Vagina (tissue), 2 donors: ENCODE data around the gene DNM2. TPM values are rescaled to one million over a fixed set of nuclear protein-coding genes. Genes with fewer than 3 reads are reported as not detected.

Experiments
- DNase-seq, 2 donors: peaks; one replicate each; pipeline ENCODE4 v3.0.0-alpha.2; 2017; ENCODE audit errors: extremely low spot score in 2 of 2
- H3K27ac ChIP-seq: fragments of 200-600 bp; sonication (generic); one replicate; pipeline ENCODE4 v1.5.1; 2019
- H3K27me3 ChIP-seq: fragments of 200-600 bp; sonication (generic); one replicate; pipeline ENCODE4 v1.5.1; 2019
- H3K36me3 ChIP-seq, 2 donors: fragments of 200-600 bp; sonication (generic); one replicate each; pipeline ENCODE4 v1.5.1; 2017 to 2019
- H3K4me1 ChIP-seq: fragments of 200-600 bp; sonication (generic); one replicate; pipeline ENCODE4 v1.5.1; 2019
- H3K4me3 ChIP-seq, 2 donors: fragments of 200-600 bp; sonication (generic); 1 replicate in 1 of 2; 2 replicates in 1 of 2; pipeline ENCODE4 v1.5.1; 2016 to 2019
- H3K9me3 ChIP-seq: fragments of 200-600 bp; sonication (generic); one replicate; pipeline ENCODE4 v1.5.1; 2019
- POLR2A ChIP-seq, 2 donors: fragments of 450-650 bp; IDR thresholded peaks; one replicate each; pipeline ENCODE4 v1.6.1; 2017; ENCODE audit warnings: antibody characterized with exemption in 2 of 2, mild to moderate bottlenecking in 2 of 2, moderate library complexity in 2 of 2
- POLR2AphosphoS5 ChIP-seq, 2 donors: sonication (generic); formaldehyde crosslinking; IDR thresholded peaks; one replicate each; pipeline ENCODE4 v1.9.0; 2017; ENCODE audit warnings: antibody characterized with exemption in 2 of 2, mild to moderate bottlenecking in 2 of 2, low read depth in 1 of 2; ENCODE audit not compliant: insufficient read depth in 1 of 2
- intact Hi-C: fragments of 100-400 bp; cut with DNase I; formaldehyde crosslinking; loops from one replicate; pipeline ENCODE4 v1.15.1; 2023
- total RNA-seq: library from RNA; depleted of rRNA; stranded (reverse); fragments of >200 nt; gene quantifications from one replicate; pipeline ENCODE4 v1.2.3, GENCODE V29; 2016
- TF ChIP-seq, protein P1 (sequence below), 3 experiments: fragments of 450-650 bp in 2 of 3; fragments of 200-600 bp in 1 of 3; sonication (generic) in 1 of 3; IDR thresholded peaks; one replicate each; pipeline ENCODE4 v1.5.1; 2017 to 2019; ENCODE audit warnings: antibody characterized with exemption in 3 of 3, mild to moderate bottlenecking in 2 of 3, moderate library complexity in 2 of 3

The DNM2 gene
- total RNA-seq, 1 donor from 2014 or later = 128 TPM

DNA sequence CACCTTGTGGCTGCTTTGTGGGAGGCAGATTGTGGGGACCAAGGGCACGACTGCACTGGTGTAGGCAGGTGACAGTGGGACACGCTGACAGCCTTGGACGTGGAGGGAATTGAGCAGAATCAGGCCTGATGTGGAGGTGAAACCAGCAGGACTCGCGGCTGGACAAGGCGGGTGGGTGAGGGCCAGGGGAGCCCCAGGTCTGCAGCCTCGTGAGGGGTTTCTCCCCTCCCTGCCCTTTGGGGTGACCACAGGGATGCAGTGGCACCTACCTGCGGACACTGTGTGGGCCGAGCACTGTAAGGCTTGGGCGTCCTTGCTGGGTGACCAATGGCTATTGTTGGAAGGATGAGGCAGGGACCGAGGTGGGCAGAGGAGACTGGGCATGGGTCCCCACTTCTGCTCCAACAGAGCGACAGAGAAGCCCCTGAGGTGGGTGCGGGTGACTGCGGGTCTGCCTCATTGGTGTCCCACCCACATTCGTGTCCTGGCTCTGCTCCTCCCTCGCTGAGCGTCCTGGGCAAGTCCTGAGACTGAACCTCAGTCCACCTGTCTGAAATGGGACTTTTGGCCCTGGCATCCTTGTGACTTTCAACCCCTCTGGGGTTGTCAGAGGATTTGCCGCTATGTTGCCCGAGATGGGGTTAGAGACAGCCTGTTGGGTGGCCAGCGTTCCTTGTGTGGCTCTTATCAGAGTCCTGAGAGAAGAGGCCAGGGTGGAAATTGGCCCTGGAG lies 30.5 kb downstream of the DNM2 start:
- Histone ChIP-seq H3K4me1 (peaks cover 67% of the 10 kb centered on the region), H3K4me3 (no peak overlapping the region), H3K9me3 (no peaks in the 10 kb centered on the region), H3K27ac (peak overlapping the region; percentile 24), H3K36me3 (no peaks in the 10 kb centered on the region), H3K27me3 (no peaks in the 10 kb centered on the region)
- intact Hi-C loops = no loop called here
- no peak for DNase-seq
- TF ChIP-seq, protein P1, sequence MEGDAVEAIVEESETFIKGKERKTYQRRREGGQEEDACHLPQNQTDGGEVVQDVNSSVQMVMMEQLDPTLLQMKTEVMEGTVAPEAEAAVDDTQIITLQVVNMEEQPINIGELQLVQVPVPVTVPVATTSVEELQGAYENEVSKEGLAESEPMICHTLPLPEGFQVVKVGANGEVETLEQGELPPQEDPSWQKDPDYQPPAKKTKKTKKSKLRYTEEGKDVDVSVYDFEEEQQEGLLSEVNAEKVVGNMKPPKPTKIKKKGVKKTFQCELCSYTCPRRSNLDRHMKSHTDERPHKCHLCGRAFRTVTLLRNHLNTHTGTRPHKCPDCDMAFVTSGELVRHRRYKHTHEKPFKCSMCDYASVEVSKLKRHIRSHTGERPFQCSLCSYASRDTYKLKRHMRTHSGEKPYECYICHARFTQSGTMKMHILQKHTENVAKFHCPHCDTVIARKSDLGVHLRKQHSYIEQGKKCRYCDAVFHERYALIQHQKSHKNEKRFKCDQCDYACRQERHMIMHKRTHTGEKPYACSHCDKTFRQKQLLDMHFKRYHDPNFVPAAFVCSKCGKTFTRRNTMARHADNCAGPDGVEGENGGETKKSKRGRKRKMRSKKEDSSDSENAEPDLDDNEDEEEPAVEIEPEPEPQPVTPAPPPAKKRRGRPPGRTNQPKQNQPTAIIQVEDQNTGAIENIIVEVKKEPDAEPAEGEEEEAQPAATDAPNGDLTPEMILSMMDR (IDR thresholded peaks at IDR 0.05) = no peak
- TF ChIP-seq POLR2A (IDR thresholded peaks at IDR 0.05) = no peak

DNA sequence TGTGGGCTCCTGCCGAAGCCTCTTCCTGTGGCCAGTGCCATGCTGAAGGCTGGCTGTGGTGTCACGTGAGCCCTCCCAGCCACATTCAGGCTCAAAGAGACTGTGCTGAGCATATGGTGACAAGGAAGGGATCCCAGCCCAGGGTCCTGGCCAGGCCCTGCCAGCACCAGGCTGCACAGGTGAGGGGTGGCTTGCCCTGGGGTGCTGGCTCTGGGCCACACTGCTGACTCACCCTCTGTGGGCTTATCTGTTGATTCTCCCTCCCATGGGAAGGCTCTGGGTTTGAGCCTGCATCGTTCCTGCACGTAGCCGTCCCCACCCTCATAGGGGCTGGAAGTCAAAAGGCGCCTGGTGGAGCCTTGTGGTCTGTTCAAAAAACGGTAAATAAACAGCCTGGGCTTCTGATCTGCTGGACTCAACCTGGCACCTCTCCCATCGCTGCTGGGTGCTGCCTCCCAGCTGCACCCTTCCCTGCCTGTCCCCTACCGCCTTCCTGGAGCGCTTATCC lies 31.1 kb downstream of the DNM2 start:
- Histone ChIP-seq H3K36me3 (no peaks in the 10 kb centered on the region), H3K27me3 (no peaks in the 10 kb centered on the region), H3K27ac (peak overlapping the region; percentile 24), H3K9me3 (no peaks in the 10 kb centered on the region), H3K4me3 (no peak overlapping the region), H3K4me1 (peaks cover 60% of the 10 kb centered on the region)
- TF ChIP-seq, protein P1 (IDR thresholded peaks at IDR 0.05) = no peak
- TF ChIP-seq POLR2A (IDR thresholded peaks at IDR 0.05) (no peak), POLR2AphosphoS5 (IDR thresholded peaks at IDR 0.05; ENCODE audit: insufficient read depth in 1 of 2, low read depth in 1 of 2) (no peak)
- intact Hi-C loops = no loop called here
- DNase-seq = no peak

DNA sequence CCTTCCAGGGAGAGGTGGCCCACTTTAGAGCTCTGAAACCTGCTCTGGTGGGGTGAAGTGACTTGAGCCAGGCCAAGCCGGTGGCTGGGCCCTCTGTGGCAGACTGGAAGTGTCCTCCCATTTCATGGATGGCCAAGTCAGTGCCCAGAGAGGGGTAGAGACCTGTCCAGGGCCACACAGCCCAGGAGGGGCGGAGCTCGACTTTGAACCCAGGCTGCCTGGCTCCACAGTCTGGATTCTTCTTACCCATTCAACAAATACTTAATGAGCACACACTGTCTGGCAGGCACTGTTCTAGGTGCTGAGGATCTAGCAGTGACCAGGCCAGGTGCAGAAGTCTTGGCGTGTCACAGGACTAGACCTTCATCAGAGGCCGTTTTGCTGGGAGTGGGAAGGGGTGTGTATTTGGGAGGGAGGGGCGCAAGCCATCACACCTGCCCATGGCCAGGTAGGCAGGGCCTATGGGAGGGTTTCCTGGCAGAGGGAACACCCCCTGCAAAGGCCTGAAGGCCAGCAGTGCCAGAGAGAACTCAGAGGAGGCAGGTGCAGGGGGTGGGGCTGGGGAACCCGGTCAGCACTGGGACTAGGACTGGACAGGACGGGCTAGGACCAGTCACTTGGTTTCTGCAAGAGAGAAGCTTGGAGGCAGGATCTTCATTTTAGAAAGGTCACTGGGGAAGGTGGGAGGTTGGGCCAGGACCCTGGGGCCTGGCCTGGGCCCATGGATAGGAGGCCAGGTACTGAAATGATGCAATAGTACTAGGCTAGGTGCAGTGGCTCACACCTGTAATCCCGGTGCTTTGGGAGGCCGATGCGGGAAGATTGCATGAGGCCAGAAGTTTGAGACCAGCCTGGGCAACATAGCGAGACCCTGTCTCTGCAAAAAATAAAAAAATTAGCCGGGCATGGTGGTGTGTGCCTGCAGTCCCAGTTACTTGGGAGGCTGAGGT lies 31.8 kb downstream of the DNM2 start:
- Histone ChIP-seq H3K4me1 (peaks cover 53% of the 10 kb centered on the region), H3K4me3 (no peak overlapping the region), H3K36me3 (no peaks in the 10 kb centered on the region), H3K9me3 (no peaks in the 10 kb centered on the region), H3K27ac (peak overlapping the region; percentile 24), H3K27me3 (no peaks in the 10 kb centered on the region)
- DNase-seq = no peak
- intact Hi-C loops = no loop called here
- TF ChIP-seq POLR2A (IDR thresholded peaks at IDR 0.05) (no peak), POLR2AphosphoS5 (IDR thresholded peaks at IDR 0.05; ENCODE audit: insufficient read depth in 1 of 2, low read depth in 1 of 2) (no peak)
- TF ChIP-seq, protein P1 (IDR thresholded peaks at IDR 0.05) = no peak

DNA sequence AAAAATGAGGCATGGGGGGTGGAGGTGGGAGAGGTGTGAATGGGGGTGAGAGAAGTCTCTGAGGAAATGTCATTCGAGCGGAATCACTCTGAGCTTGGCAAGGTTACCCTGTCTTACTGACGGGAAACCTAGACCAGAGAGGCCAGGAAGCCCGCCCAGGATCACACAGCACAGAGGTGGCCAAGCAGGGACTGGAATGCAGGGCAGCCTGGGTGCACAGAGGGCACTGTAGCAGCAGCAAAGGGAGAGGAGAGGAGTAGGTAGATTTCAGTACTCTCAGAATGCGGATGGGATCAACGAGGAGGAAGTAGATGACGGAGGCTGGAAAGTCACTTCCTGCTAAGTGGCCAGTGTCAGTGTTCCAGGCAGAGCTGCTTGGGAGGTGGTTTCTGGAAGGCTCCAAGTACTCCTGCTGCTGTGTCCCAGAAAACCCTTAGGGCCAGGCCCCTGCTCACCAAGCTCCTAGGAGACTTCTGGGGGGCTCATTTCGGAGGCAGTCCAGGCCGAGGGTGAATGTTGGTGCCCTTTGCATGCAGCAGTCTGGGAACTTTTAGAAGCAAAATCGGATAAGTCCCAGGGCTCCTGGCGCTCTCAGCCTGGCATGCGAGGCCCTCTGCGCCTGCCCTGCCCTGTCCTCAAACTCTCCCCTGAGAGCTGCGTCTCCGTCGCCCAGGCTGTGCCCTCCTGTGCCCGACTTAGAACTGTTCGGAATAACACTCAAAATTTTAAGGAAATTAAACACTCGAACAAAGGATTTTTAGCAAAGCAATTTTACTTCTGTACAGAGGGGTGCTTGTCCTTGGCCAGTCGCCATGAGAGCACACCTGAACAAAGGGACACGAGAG lies 33.5 kb downstream of the DNM2 start:
- intact Hi-C loops = no loop called here
- no peaks in the 10 kb centered on the region for H3K27me3 ChIP-seq
- peaks cover 60% of the 10 kb centered on the region for H3K4me1 ChIP-seq
- TF ChIP-seq POLR2A (IDR thresholded peaks at IDR 0.05) (no peak), POLR2AphosphoS5 (IDR thresholded peaks at IDR 0.05; ENCODE audit: insufficient read depth in 1 of 2, low read depth in 1 of 2) (peak in 1 of 2 donors; percentile 18)
- peak overlapping the region; percentile 33 for H3K27ac ChIP-seq
- no peak overlapping the region for H3K4me3 ChIP-seq
- DNase-seq = no peak
- no peaks in the 10 kb centered on the region for H3K36me3 ChIP-seq
- no peaks in the 10 kb centered on the region for H3K9me3 ChIP-seq
